Activated CD4-positive, alpha-beta memory T cell treated with anti-CD3 and anti-CD28 coated beads for 36 hours (primary cell): ENCODE measurements around the gene MAEA. TPM values are rescaled to one million over a fixed set of nuclear protein-coding genes. Genes with fewer than 3 reads are reported as not detected.

Source experiments
- CTCF ChIA-PET: fragments of 350-600 bp; sonication (Branson Sonifier 250); formaldehyde crosslinking; loops from one replicate; lab custom pipeline; 2021; ENCODE audit warnings: antibody characterized with exemption, inconsistent platforms; lab: Charles Lee
- POLR2A ChIA-PET: fragments of 350-600 bp; sonication (Branson Sonifier 250); formaldehyde crosslinking; loops from one replicate; lab custom pipeline; 2021; ENCODE audit warnings: antibody characterized with exemption; lab: Charles Lee
- DNase-seq: peaks from one replicate; pipeline ENCODE4 v3.0.0-alpha.2; 2020
- H3K27ac Mint-ChIP-seq: one replicate; pipeline ENCODE4 v1.8.0; 2021; ENCODE audit warnings: mixed read lengths
- H3K27me3 Mint-ChIP-seq: one replicate; pipeline ENCODE4 v1.8.0; 2021; ENCODE audit warnings: mixed read lengths
- H3K36me3 Mint-ChIP-seq: one replicate; pipeline ENCODE4 v1.8.0; 2021; ENCODE audit warnings: mixed read lengths
- H3K4me1 Mint-ChIP-seq: one replicate; pipeline ENCODE4 v1.8.0; 2021; ENCODE audit warnings: low read depth, mixed read lengths
- H3K4me3 Mint-ChIP-seq: one replicate; pipeline ENCODE4 v1.8.0; 2021; ENCODE audit warnings: mild to moderate bottlenecking, mixed read lengths
- H3K9me3 Mint-ChIP-seq: one replicate; pipeline ENCODE4 v1.8.0; 2021; ENCODE audit warnings: mixed read lengths
- intact Hi-C: fragments of 100-400 bp; cut with micrococcal nuclease; formaldehyde crosslinking; loops from one replicate; pipeline ENCODE4 v1.15.1; 2023
- total RNA-seq, 2 experiments: library from RNA; stranded (reverse); gene quantifications; one replicate each; pipeline ENCODE4 v1.2.3, GENCODE V29; 2021

MAEA gene
- total RNA-seq, 2 experiments from 2014 or later = 47.3 to 50.3 TPM

DNA sequence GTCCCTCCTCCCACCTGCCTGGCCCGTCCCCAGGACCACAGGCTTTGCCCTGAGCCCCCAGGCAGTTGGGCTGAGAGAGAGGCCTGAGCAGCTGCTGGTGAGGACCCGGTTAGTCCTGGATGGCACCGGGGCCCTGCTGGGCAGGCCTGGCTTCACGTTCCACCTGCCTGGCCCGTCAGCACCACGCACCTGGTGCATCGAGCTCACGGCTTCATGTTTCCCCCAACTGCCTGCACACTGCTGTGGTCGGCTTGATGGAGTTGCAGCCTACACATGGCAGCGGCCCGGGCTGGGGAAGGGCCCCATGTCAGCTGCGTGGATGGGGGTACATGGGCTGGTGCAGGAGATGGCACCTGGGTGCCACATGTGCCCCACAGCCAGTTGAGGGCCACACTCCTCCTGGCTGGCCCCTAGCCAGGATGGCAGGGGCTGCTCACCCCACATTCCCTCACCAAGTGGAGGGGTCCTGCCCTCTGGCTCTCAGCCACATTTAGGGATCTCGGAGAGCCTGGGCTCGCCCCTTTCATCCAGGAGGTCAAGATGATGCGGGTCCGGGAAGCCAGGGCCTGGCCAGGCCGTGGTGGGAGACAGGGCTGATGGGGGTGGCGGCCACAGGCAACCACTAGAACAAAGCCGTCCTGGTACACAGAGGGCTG, 88.0 kb downstream of the MAEA start:
- no peaks in the 10 kb centered on the region for H3K36me3 Mint-ChIP-seq
- H3K4me1 Mint-ChIP-seq = no peaks in the 10 kb centered on the region
- ChIA-PET POLR2A (no interaction called here), CTCF (no interaction called here)
- no peaks in the 10 kb centered on the region for H3K27me3 Mint-ChIP-seq
- H3K4me3 Mint-ChIP-seq = no peak overlapping the region
- no peak for DNase-seq
- no peak overlapping the region for H3K27ac Mint-ChIP-seq
- H3K9me3 Mint-ChIP-seq = no peaks in the 10 kb centered on the region
- intact Hi-C loops = no loop called here

GRCh38 chr4:1378559-1379231, 89.0 kb downstream of the MAEA start:
- Mint-ChIP-seq H3K27ac (no peak overlapping the region), H3K27me3 (no peaks in the 10 kb centered on the region), H3K4me1 (no peaks in the 10 kb centered on the region), H3K4me3 (no peak overlapping the region), H3K36me3 (no peaks in the 10 kb centered on the region), H3K9me3 (no peaks in the 10 kb centered on the region)
- intact Hi-C loops = no loop called here
- CTCF ChIA-PET = no interaction called here
- POLR2A ChIA-PET = no interaction called here
- no peak for DNase-seq

- Mint-ChIP-seq H3K36me3 (no peaks in the 10 kb centered on the region), H3K4me1 (no peaks in the 10 kb centered on the region), H3K9me3 (no peaks in the 10 kb centered on the region), H3K27me3 (no peaks in the 10 kb centered on the region), H3K27ac (no peak overlapping the region), H3K4me3 (no peak overlapping the region)
- ChIA-PET POLR2A (no interaction called here), CTCF (no interaction called here)
- intact Hi-C loops = no loop called here
- DNase-seq = no peak
These were observed 89.7 kb downstream of the MAEA start for GRCh38 chr4:1379351-1379781.

- intact Hi-C loops = no loop called here
- H3K27ac Mint-ChIP-seq = no peak overlapping the region
- POLR2A ChIA-PET = no interaction called here
- CTCF ChIA-PET = no interaction called here
- no peaks in the 10 kb centered on the region for H3K27me3 Mint-ChIP-seq
- H3K36me3 Mint-ChIP-seq = no peaks in the 10 kb centered on the region
- H3K4me1 Mint-ChIP-seq = no peaks in the 10 kb centered on the region
- H3K4me3 Mint-ChIP-seq = no peak overlapping the region
- H3K9me3 Mint-ChIP-seq = no peaks in the 10 kb centered on the region
- DNase-seq = no peak
These were observed 90.2 kb downstream of the MAEA start for GRCh38 chr4:1379801-1380331.

DNA sequence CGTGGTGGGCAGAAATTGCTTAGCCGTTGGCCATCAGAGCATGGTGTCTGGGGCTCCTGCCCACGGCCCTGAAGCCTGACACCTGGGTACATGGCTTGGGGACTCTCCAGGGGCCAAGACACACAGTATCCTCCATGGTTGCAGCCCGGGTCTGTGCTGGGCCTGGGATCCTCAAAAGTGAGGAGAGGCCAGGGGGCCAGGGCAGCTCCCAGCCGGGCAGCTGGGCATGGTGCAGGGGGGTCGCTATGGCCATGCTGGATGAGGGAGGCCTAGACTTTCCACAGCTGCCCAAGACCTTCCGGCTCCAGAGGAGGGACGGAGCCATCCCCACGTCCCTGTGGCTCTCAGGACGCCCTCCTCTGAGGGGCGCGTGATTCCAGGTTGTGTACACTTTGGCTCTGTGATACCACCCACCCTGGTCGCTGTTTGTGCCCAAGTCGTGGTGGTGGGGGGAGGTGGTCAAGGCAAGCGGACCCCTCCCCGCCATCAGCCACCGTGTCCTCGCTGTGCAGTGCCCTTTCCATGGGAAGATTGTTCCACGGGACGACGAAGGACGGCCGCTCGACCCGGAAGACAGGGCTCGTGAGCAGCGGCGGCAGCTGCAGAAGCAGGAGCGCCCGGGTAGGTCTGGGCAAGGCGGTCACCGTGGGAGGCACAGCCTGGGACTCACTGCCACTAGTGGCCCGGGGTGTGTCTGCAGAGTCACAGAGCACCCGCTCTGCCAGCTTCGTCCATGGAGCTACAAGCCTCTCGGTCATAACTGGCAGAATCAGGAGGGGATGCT, 90.9 kb downstream of the MAEA start:
- CTCF ChIA-PET = no interaction called here
- DNase-seq = no peak
- Mint-ChIP-seq H3K27me3 (no peaks in the 10 kb centered on the region), H3K36me3 (peaks cover under 1% of the 10 kb centered on the region), H3K4me1 (no peaks in the 10 kb centered on the region), H3K9me3 (no peaks in the 10 kb centered on the region), H3K4me3 (no peak overlapping the region), H3K27ac (no peak overlapping the region)
- intact Hi-C loops = no loop called here
- POLR2A ChIA-PET = no interaction called here

DNA sequence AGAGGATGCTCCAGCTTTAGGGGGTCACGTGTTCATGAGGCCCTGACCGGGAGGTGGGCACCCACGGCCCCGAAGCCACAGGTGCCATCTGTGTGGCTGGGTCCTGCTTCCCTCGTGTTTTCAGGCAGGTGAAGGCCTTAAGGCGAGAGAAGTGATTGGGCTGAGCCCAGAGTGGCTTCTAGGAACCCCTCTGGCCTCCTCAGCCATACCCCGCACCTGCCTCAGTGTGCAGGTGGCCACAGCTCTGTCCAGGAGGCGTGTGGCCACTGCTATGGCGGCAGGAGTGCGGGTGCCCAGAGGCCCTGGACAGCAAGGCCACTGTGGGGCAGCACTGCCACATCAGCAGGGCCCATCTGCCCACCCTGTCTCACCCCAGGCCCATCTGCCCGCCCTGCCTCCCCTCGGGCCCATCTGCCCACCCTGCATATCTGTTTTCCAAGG, 91.5 kb downstream of the MAEA start:
- no peak for DNase-seq
- Mint-ChIP-seq H3K36me3 (peaks cover 6% of the 10 kb centered on the region), H3K4me3 (no peak overlapping the region), H3K27me3 (no peaks in the 10 kb centered on the region), H3K9me3 (no peaks in the 10 kb centered on the region), H3K4me1 (no peaks in the 10 kb centered on the region), H3K27ac (no peak overlapping the region)
- CTCF ChIA-PET = no interaction called here
- intact Hi-C loops = no loop called here
- POLR2A ChIA-PET = no interaction called here

DNA sequence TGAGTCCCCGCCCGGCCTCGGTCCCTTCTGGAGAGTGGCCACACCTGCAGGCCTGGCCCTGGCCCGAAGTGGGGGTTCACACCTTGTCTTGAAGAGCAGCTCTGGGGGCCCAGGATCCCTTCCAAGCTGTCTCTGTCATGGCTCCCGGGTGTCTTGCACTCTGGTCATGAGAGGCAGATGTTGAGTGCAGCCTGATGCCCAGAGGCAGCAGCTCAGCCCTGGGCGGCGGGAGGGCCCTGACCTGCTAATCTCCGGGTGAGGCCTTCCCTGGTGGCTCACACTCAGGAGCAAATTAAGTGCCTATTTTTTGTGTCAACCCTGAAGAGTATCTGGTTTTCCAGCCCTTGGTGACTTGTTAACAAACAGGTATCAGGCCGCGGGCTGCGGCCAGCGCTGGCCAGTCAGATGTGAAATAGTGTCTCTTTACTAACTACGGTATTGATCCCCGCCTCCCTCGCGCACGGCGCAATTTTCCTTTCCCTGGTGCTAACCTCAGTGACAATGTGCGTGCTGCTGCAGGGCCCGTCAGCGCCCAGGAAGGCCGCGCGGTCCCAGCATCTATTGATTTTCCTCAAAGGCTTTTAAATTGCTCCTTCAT, 92.4 kb downstream of the MAEA start:
- POLR2A ChIA-PET = no interaction called here
- intact Hi-C loops = no loop called here
- Mint-ChIP-seq H3K4me3 (no peak overlapping the region), H3K27me3 (no peaks in the 10 kb centered on the region), H3K4me1 (no peaks in the 10 kb centered on the region), H3K9me3 (no peaks in the 10 kb centered on the region), H3K36me3 (peaks cover 12% of the 10 kb centered on the region), H3K27ac (no peak overlapping the region)
- no peak for DNase-seq
- CTCF ChIA-PET = no interaction called here

DNA sequence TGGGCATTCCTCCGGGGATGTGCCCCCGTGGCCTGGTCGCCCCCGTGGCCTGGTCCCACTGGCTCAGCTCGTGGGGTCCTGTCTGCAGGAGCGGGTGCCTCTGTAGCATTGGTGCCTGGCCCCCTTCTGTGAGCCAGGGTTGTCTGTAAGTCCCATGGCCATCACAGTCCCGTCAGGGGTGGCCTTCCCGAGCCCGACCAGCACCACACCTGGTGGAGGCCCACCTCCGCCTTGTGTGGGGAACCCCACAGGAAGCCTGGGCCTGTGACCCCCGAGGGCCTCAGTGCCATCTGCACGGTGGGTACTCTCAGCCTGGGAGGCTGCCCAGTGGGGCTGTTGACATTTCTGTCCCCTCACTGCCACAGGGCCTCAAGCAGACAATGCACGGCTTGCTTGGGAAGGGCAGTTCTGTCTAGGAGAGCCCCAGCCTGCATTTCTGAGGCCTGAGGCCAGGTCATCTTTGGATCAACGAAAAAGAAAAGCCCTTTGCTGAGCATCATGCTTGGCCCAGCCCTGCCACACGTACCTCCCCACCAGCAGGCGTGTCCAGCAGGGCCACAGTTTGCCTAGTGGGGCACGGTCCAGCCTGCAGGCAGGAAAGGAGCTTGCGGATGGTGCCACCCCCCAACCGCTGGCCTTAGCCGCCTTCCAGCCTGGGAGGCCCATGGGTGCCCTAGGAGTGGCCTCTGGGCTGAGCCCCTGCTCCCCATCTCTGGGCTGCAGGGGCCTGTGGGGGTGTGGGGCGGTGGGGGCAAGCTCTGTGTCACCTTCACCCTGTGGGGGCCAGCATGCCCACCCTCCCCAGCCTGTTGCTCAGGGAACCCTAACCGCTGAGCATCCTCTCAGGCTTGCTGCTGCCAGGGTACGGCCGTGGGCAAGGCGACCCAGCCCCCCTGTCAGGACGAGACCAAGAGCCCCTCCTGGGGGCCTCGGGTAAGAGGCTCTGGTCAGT, 93.4 kb downstream of the MAEA start:
- ChIA-PET POLR2A (no interaction called here), CTCF (no interaction called here)
- H3K27ac Mint-ChIP-seq = no peak overlapping the region
- peaks cover 19% of the 10 kb centered on the region for H3K36me3 Mint-ChIP-seq
- H3K4me3 Mint-ChIP-seq = no peak overlapping the region
- H3K9me3 Mint-ChIP-seq = no peaks in the 10 kb centered on the region
- DNase-seq = no peak
- H3K27me3 Mint-ChIP-seq = no peaks in the 10 kb centered on the region
- no peaks in the 10 kb centered on the region for H3K4me1 Mint-ChIP-seq
- intact Hi-C loops = no loop called here

DNA sequence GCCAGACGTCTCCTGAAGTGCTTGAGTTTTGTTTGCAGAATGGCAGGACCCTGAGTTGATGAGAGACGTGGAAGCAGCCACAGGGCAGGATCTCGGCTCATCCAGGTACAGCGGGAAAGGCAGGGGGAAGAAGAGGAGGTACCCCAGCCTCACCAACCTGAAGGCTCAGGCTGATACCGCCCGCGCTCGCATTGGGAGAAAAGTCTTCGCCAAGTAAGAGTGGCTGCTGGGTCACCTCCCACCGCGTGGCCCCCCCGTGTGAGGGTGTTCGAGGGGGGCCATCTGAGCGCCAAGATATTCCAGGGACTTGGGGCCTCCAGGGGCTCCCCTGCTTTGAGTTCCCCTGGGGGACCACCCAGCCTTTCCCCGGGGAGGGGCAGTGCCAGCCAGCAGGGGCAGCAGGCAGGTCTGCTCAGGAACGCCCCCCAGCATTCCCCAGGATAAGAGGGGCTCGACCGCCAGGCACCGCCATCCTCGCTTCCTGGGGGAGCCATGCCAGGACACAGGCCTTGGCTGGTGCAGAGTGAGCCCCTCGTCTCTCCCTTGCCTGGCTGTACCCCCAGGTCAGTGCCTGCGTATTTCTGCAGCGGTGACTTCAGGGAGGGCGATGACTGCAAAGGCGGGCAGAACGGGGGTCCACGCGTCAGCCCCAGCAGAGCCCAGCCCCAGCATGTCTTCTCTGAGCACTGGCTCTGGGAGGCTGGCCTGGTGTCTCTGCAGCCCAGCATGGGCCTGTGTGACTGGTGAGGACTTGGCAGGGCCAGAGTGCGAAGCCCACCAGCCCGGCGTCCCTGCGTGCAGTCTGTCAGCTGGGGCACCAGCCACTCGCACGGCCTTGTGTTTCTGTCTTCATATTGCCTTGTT, 94.3 kb downstream of the MAEA start:
- POLR2A ChIA-PET = no interaction called here
- CTCF ChIA-PET = no interaction called here
- no peak for DNase-seq
- intact Hi-C loops = no loop called here
- Mint-ChIP-seq H3K36me3 (peaks cover 27% of the 10 kb centered on the region), H3K27me3 (no peaks in the 10 kb centered on the region), H3K4me1 (no peaks in the 10 kb centered on the region), H3K27ac (no peak overlapping the region), H3K4me3 (no peak overlapping the region), H3K9me3 (peaks cover 9% of the 10 kb centered on the region)

GRCh38 chr4:1384675-1385372, 95.1 kb downstream of the MAEA start:
- Mint-ChIP-seq H3K4me1 (no peaks in the 10 kb centered on the region), H3K36me3 (peaks cover 33% of the 10 kb centered on the region), H3K9me3 (peaks cover 12% of the 10 kb centered on the region), H3K27ac (no peak overlapping the region), H3K4me3 (no peak overlapping the region), H3K27me3 (no peaks in the 10 kb centered on the region)
- ChIA-PET CTCF (no interaction called here), POLR2A (no interaction called here)
- intact Hi-C loops = no loop called here
- no peak for DNase-seq
